ENCODE measurements around the gene SCAMP4. TPM values are rescaled to one million over a fixed set of nuclear protein-coding genes. Genes with fewer than 3 reads are reported as not detected.

Gene SCAMP4
- total RNA-seq, 1 experiment from 2014 or later, result 33.4 TPM

DNA sequence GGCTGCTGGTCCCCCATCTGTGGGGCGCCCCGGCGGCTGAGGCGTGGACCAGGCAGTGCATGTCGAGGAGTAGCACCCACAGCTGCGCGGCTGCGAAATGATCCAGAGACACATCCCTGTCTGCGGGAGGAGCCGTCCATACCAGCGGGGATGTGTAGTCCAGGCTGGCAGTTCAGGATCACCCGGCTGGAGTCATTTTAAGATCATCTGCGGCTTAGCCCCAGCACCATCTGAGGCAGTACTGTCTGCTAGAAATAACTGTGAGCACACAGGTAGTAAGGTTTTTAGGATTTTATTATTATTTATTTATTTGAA is 3.1 kb downstream of the SCAMP4 start:
- no peak overlapping the region for H3K4me3 ChIP-seq (ENCODE audit: insufficient read depth, low read depth, low read length)
- no peak for DNase-seq

DNA sequence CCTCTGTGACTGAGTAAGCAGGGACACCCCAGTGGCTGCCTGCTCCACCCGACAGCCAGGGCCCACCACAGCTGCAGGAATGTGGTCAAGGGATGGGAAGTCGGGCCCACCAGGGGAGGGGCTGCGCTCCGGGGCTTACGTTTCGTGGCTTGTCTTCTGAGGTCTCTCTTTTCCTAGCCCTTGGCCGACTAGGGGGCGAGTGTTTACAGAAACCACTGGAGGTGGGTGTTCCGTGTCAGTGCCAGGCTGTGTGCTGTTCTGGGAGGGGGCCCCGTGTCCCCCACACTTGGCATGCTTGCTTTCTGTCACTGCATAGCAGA is 4.5 kb downstream of the SCAMP4 start:
- DNase-seq, result no peak
- Histone ChIP-seq H3K36me3 (replicated peaks; ENCODE audit: control insufficient read depth, insufficient read depth, low read length) (peaks cover 2% of the 10 kb centered on the region), H3K27me3 (ENCODE audit: control insufficient read depth, insufficient read depth, low read length) (no peaks in the 10 kb centered on the region), H3K4me3 (ENCODE audit: insufficient read depth, low read depth, low read length) (no peak overlapping the region)

More for the DNA sequence above, 3.1 kb downstream of the SCAMP4 start:
- Histone ChIP-seq H3K27me3 (ENCODE audit: control insufficient read depth, insufficient read depth, low read length) (no peaks in the 10 kb centered on the region), H3K36me3 (replicated peaks; ENCODE audit: control insufficient read depth, insufficient read depth, low read length) (peaks cover 1% of the 10 kb centered on the region; the same call in 1 of the 2 replicates)

DNA sequence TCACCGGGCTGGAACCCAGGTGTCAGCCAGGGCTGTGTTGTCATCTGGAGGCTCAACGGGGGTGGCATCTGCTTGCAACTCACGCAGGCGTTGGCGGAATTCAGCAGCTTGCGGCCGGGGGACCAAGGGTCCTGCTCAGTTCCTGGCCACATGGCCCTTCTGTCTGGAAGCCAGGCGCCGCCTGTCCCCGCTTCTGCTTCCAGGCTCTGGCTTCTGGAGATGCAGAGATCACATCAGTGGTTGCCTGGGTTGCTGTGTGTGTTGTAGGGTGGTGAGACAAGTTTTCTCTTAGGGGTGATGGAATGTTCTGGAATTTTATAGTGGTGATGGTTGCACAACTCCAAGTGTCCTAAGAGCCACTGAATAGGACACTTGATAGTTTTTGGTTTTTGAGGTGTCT is 5.0 kb downstream of the SCAMP4 start:
- H3K36me3 ChIP-seq (replicated peaks; ENCODE audit: control insufficient read depth, insufficient read depth, low read length), result peaks cover 2% of the 10 kb centered on the region
- no peak overlapping the region for H3K4me3 ChIP-seq (ENCODE audit: insufficient read depth, low read depth, low read length)
- no peak for DNase-seq
- H3K27me3 ChIP-seq (ENCODE audit: control insufficient read depth, insufficient read depth, low read length), result no peaks in the 10 kb centered on the region

DNA sequence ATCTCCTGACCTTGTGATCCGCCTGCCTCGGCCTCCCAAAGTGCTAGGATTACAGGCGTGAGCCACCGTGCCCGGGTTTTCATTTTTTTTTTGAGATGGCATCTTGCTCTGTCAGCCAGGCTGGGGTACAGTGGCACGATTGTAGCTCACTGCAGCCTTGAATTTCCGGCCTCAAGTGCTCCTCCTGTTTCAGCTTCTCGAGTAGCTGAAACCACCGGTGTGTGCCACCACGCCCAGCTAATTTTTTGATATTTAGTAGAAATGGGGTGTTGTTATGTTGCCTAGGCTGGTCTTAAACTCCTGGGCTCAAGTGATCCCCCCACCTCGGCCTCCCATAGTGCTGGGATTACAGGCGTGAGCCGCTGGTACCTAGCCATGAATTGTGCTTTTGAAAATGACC is 5.9 kb downstream of the SCAMP4 start:
- peaks cover 2% of the 10 kb centered on the region for H3K36me3 ChIP-seq (replicated peaks; ENCODE audit: control insufficient read depth, insufficient read depth, low read length)
- no peak overlapping the region for H3K4me3 ChIP-seq (ENCODE audit: insufficient read depth, low read depth, low read length)
- no peaks in the 10 kb centered on the region for H3K27me3 ChIP-seq (ENCODE audit: control insufficient read depth, insufficient read depth, low read length)
- DNase-seq, result no peak

DNA sequence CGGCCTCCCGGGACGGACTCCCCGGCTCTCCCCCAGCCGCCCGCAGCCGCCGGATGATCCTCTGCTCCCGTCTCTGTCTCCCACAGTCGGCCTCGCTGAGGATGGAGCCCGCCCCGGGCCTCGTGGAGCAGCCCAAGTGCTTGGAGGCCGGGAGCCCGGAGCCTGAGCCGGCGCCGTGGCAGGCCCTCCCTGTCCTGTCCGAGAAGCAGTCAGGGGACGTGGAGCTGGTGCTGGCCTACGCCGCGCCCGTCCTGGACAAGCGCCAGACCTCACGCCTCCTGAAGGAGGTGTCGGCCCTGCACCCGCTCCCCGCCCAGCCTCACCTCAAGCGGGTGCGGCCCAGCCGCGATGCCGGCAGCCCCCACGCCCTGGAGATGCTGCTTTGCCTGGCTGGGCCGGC is 6.8 kb downstream of the SCAMP4 start:
- Histone ChIP-seq H3K36me3 (replicated peaks; ENCODE audit: control insufficient read depth, insufficient read depth, low read length) (peaks cover 2% of the 10 kb centered on the region), H3K27me3 (ENCODE audit: control insufficient read depth, insufficient read depth, low read length) (no peaks in the 10 kb centered on the region), H3K4me3 (ENCODE audit: insufficient read depth, low read depth, low read length) (no peak overlapping the region)
- no peak for DNase-seq

DNA sequence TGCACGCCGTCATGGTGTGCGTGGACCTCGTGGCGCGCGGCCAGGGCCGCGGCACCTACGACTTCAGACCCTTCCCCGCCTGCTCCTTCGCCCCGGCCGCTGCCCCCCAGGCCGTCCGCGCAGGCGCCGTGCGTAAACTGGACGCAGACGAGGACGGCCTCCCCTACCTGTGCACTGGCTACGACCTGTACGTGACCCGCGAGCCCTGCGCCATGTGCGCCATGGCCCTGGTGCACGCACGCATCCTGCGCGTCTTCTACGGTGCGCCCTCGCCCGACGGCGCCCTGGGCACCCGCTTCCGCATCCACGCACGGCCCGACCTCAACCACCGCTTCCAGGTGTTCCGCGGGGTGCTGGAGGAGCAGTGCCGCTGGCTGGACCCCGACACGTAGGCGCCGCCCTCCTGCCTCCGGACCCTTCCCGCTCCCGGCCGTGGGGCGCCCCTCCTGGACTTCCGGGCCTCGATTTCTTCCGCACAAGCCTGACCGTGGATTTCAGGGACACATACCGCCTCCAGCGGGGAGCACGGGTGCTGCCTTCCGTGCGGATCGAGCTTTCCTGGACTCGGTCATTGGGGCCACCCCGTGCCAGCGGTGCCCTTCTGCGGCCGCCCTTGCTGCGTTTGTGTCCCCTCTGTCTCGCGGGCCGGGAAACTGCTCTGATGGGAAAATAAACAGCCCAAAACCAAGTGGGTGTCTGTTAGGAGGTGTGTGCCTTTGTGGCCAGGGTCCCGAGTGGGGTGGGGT is 7.7 kb downstream of the SCAMP4 start:
- peak; percentile 32 for DNase-seq
- Histone ChIP-seq H3K4me3 (ENCODE audit: insufficient read depth, low read depth, low read length) (no peak overlapping the region), H3K27me3 (ENCODE audit: control insufficient read depth, insufficient read depth, low read length) (no peaks in the 10 kb centered on the region), H3K36me3 (replicated peaks; ENCODE audit: control insufficient read depth, insufficient read depth, low read length) (peaks cover 2% of the 10 kb centered on the region)

DNA sequence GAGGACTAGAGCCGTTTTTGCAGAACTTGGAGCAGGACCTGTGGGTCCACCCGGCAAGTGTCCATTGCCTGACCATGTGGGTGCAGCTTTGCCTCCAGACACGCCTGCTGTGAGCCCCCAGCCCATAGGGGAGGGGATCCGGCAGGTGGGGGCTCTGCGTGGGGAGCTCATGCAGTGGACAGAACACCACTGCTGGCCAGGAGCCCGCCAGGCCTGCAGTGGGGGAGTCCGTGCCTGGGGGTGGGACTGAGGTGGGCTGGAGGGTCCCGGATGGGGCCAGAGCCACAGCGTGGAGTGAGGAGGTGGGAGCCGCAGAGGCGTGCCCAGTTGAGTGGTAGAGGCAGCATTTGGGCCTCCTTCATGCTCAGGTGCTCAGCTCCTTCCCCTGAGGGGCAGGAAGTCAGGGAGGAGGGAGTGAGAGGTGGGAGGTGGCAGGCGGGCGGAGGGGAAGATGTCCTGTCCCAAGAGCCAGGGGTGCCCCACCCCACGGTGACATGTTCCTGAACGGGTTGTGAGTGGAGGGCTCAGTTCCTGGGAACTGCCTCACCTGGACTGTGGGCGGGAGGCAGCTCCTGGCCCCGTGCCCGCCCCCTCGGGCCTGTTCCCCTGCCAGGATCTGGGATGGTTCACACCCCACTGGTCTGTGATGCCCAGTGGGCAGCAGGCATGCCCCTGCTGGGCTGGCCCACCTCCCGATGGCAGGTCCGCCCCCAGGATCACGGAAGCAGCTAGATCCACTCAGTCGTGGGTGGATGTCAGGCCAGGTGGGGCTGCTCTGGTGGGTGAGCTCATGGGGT is 8.8 kb downstream of the SCAMP4 start:
- H3K4me3 ChIP-seq (ENCODE audit: insufficient read depth, low read depth, low read length), result no peak overlapping the region
- H3K36me3 ChIP-seq (replicated peaks; ENCODE audit: control insufficient read depth, insufficient read depth, low read length), result peaks cover 3% of the 10 kb centered on the region
- H3K27me3 ChIP-seq (ENCODE audit: control insufficient read depth, insufficient read depth, low read length), result no peaks in the 10 kb centered on the region
- DNase-seq, result peak; percentile 35

DNA sequence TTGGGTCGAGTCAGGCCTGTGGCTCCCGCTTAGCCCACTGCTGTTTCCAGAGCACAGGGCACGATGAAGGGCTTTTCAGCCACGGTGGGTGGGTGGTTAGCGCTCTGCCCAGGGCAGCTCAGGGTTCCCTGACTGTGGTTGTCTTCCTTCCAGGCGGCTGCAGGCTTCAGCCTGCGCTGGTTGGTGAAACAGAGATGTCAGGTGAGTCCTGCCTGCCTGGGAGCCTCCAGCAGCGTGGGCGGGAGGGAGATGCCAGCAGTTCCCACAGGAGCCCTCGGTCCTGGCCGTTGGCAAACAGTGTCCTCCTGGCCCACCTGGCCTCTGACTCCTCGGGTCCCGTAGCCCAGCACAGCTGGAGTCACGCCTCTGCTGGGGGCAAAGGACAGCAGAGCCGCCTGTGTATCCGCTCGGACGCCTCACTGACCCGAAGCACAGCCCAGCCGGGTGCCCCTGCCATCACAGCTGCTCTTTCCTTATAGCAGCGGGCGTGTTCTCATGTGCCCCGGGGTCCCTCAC is 9.7 kb downstream of the SCAMP4 start:
- no peak for DNase-seq
- H3K36me3 ChIP-seq (replicated peaks; ENCODE audit: control insufficient read depth, insufficient read depth, low read length), result peaks cover 6% of the 10 kb centered on the region
- H3K27me3 ChIP-seq (ENCODE audit: control insufficient read depth, insufficient read depth, low read length), result no peaks in the 10 kb centered on the region
- no peak overlapping the region for H3K4me3 ChIP-seq (ENCODE audit: insufficient read depth, low read depth, low read length)

DNA sequence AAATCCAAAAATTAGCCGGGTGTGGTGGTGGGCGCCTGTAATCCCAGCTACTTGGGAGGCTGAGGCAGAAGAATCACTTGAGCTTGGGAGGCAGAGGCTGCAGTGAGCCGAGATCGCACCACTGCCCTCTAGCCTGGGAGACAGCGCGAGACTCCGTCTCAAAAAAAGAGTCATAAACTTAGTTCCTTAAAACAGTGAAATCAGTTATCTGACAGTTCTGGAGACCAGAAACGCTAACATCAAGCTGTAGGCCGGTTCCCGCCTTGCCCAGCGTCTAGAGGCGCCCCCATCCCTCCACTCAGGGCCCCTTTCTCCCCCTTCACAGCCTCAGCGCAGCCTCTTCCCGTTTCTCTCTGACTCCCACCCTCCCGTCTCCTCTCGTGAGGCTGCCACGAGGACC is 11.9 kb downstream of the SCAMP4 start:
- no peak for DNase-seq
- H3K36me3 ChIP-seq (replicated peaks; ENCODE audit: control insufficient read depth, insufficient read depth, low read length), result peaks cover 6% of the 10 kb centered on the region
- H3K4me3 ChIP-seq (ENCODE audit: insufficient read depth, low read depth, low read length), result no peak overlapping the region
- H3K27me3 ChIP-seq (ENCODE audit: control insufficient read depth, insufficient read depth, low read length), result no peaks in the 10 kb centered on the region

DNA sequence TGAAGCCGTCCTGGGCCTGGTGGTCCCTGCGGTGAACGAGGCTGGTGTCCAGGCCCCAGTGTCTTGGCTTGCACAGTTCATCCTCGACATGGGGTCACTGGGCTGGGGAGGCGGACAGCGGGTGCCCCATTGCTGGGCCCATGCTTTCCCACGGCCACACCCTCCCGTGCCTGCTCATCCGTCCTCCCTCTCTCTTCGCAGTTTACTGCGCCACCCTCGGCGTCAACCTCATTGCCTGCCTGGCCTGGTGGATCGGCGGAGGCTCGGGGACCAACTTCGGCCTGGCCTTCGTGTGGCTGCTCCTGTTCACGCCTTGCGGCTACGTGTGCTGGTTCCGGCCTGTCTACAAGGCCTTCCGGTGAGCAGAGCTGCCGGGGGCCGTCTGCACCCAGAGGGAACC is 12.7 kb downstream of the SCAMP4 start:
- H3K36me3 ChIP-seq (replicated peaks; ENCODE audit: control insufficient read depth, insufficient read depth, low read length), result peaks cover 9% of the 10 kb centered on the region
- peak; percentile 30 for DNase-seq
- H3K27me3 ChIP-seq (ENCODE audit: control insufficient read depth, insufficient read depth, low read length), result no peaks in the 10 kb centered on the region
- H3K4me3 ChIP-seq (ENCODE audit: insufficient read depth, low read depth, low read length), result no peak overlapping the region

DNA sequence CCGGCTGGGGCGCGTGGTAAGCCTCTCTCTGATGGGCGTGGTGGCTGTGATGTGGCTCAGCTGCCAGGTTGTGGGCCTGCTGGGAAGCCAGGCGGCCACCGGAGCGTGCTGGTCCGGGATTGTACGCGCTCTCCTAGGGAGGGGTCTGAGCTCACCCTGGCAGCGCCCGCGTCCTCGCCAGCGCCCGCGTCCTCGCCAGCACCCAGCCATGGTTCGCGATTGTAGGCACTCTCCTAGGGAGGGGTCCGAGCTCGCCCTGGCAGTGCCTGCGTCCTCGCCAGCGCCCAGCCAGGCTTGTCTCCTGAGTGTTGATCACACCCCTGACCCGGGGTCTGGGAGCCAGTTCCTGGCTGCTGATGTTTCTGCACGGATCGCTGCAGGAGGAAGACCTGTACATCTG is 13.8 kb downstream of the SCAMP4 start:
- no peak overlapping the region for H3K4me3 ChIP-seq (ENCODE audit: insufficient read depth, low read depth, low read length)
- peaks cover 8% of the 10 kb centered on the region for H3K36me3 ChIP-seq (replicated peaks; ENCODE audit: control insufficient read depth, insufficient read depth, low read length)
- no peak for DNase-seq
- no peaks in the 10 kb centered on the region for H3K27me3 ChIP-seq (ENCODE audit: control insufficient read depth, insufficient read depth, low read length)

DNA sequence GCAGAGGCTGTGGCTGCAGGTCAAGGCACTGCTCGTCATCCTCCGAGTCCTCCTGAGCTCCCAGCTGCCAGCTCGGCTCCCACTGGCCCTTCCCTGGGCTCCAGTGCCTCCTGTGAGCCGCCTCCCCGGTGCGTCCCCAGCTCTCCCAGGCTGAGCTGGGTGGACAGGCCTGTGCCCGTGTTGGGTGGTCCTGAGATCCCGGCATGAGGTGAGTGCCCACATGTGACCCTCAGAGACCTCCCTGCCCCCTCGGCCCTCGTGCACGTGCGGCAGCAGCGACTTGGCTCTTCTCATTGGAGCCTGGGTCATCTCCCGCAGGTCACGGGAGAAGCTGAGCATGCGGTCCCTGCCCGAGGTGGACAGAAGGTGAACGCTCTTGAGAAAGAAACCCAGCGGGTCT is 15.4 kb downstream of the SCAMP4 start:
- peaks cover 10% of the 10 kb centered on the region for H3K36me3 ChIP-seq (replicated peaks; ENCODE audit: control insufficient read depth, insufficient read depth, low read length)
- DNase-seq, result no peak
- H3K4me3 ChIP-seq (ENCODE audit: insufficient read depth, low read depth, low read length), result no peak overlapping the region
- no peaks in the 10 kb centered on the region for H3K27me3 ChIP-seq (ENCODE audit: control insufficient read depth, insufficient read depth, low read length)

DNA sequence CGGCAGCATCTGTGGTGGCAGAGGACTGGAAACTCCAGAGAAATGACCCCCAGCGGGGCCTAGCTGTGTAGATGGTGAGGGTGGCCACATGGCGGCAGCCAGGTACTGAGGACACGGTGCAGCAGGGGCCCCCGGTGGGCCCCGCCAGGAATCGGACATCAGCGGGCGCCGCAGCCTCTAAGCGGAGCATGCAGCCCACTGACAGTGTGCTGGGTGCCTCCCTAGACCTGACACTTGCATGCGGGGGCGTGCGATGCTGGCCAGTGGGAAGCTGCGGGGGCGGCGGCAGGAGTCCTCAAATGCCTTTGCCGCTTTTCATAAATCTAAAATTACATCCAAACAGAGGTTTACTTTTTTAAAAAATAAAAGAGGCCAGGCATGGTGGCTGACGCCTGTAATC is 16.1 kb downstream of the SCAMP4 start:
- Histone ChIP-seq H3K4me3 (ENCODE audit: insufficient read depth, low read depth, low read length) (no peak overlapping the region), H3K27me3 (ENCODE audit: control insufficient read depth, insufficient read depth, low read length) (no peaks in the 10 kb centered on the region), H3K36me3 (replicated peaks; ENCODE audit: control insufficient read depth, insufficient read depth, low read length) (peaks cover 10% of the 10 kb centered on the region)
- DNase-seq, result no peak

DNA sequence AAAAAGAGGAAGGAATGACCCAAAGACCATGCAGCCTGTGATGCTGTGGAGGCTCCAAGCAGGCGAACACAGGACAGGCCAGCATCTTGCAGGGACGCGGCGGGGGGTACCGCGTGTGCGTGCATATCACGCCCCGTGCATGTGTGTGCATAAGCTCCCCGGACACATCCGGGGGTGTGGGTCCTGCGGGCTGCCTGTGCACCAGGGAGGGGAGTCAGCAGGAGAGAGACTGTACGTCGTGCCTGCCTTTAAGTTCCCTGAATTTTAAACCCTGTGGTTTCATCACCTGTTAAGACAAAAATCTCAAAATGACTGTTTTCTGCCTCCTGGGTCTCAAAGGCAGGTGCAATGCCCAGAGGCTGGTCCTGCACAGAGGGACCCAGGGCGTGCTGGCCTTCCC is 16.6 kb downstream of the SCAMP4 start:
- no peak for DNase-seq
- Histone ChIP-seq H3K27me3 (ENCODE audit: control insufficient read depth, insufficient read depth, low read length) (no peaks in the 10 kb centered on the region), H3K4me3 (ENCODE audit: insufficient read depth, low read depth, low read length) (no peak overlapping the region), H3K36me3 (replicated peaks; ENCODE audit: control insufficient read depth, insufficient read depth, low read length) (peaks cover 10% of the 10 kb centered on the region)

DNA sequence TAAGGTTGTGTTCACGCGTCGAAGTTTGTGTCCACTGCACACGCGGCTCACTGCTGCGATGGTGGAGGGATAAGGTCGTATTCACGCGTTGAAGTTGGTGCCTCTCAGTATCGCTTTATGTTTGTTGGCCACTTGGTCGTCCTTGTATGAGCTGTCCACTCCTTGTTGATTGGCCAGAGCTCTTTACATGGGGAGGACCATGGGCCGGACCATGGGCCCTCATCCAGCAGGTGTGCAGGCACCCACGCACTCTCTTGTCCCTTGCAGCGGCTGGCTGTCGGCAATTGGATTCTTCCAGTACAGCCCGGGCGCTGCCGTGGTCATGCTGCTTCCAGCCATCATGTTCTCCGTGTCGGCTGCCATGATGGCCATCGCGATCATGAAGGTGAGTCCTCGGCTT is 17.6 kb downstream of the SCAMP4 start:
- Histone ChIP-seq H3K4me3 (ENCODE audit: insufficient read depth, low read depth, low read length) (no peak overlapping the region), H3K36me3 (replicated peaks; ENCODE audit: control insufficient read depth, insufficient read depth, low read length) (peaks cover 10% of the 10 kb centered on the region), H3K27me3 (ENCODE audit: control insufficient read depth, insufficient read depth, low read length) (no peaks in the 10 kb centered on the region)
- no peak for DNase-seq
